ENCODE results near the gene FRYL.
"Not testable (repeated sequence)": the region's sequence is repeated elsewhere in the genome, so short reads cannot be mapped to it uniquely, and the experiment has no call there.

FRYL gene

DNA sequence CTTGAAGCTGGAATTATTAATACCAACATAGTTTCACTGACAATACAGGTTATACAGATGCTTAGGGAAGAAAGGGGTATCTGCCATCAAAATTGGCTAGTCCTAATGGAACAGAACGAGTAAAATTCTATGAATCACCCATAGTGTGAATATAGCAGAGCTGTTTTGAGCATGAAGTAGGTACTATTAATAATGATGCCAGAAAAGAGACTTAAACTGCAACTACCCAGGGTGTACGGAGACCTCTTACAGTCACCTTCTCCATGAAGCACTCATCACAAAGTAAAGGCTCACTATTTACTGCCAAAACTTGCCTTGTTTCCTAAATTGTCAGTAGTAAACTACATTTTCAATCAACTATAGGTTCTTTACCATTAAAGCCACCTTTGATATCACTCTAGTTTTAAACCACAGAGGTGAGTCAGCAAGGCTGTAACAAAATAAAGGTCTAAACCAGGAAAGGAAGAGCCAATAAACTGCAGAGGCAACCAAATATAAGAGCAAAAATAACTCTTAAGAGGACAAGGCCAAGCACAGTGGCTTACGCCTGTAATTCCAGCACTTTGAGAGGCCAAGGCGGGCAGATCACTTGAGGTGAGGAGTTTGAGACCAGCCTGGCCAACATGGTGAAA is 114.4 kb downstream of the FRYL start:
- peak; percentile 5 for DNase-seq (ENCODE audit: low spot score)
- FAIRE-seq: no peak

- FAIRE-seq: no peak
These were observed 115.1 kb downstream of the FRYL start for GRCh38 chr4:48664938-48665337.

GRCh38 chr4:48661391-48661790 is 118.7 kb downstream of the FRYL start:
- FAIRE-seq (no peak), DNase-seq (ENCODE audit: low spot score) (no peak)

More at GRCh38 chr4:48664938-48665337, 115.1 kb downstream of the FRYL start:
- no peak for DNase-seq (ENCODE audit: low spot score)

GRCh38 chr4:48660347-48660746 is 119.7 kb downstream of the FRYL start:
- no peak for FAIRE-seq
- no peak for DNase-seq (ENCODE audit: low spot score)

DNA sequence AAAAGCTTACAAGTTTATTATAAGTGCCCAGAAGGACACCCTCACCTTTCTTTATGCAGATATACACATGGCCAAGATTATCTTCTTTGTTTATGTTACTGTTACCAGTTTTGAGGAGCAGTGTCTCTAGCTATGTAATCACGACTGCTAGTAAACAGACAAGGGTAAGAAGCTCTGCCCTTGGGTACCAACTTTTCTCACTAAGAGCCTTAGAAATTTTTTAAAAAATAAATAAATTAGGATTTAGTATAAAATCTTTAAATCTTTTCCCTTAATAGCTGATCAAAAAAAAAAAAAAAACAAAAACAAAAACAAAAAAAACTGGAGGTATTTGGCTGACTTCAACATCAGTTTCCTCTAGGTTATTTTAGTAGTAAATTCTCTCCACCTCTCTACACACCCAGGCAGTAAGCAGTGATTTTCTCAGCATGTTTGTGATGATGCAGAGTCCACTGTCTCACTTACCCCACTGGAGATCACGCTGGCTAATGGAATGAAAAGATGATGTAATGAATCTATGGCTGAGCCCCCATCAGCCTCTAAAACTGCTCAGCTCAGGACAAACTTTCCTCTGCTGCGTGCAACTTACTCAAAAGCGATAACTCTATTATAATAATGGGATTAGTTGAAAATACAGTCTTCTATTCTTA is 125.9 kb downstream of the FRYL start:
- FAIRE-seq: no peak
- no peak for DNase-seq (ENCODE audit: low spot score)

DNA sequence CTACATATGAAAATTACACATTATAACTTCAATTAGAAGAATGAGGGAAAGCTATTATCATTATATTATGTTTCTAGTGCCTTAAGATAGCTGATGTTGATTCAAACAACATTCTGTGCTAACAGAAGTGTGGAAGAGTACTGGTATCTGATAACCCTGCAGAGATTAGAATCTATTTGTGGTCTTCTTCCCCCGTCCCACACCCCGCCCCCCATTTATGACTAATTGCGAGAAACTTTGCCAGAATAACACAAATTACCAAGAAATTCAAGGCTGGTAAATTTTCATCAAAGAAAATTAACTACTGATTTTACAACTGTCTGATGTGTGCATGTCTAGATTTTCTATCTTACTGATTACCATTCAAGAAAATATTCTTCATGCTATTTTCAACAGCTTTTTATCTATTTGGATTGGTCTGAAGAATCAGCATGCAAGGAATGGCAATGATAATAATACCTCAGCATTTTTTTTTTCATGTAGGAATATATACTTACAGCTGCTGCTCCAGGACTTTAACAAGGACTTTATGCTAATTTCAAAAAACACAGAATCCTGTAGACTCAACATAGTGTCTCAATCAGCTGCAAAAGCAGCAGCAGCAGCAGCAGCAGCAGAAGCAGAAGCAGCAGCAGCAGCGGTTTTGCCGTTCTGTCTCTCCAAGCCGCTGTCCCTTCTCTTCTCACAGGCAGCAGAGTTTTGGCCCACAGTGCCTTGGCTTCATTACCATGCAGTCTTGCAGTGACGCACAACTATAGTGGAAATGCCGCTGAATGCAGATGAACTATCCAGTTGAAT is 126.7 kb downstream of the FRYL start:
- no peak for FAIRE-seq
- DNase-seq (ENCODE audit: low spot score): no peak

GRCh38 chr4:48651914-48652313 is 128.2 kb downstream of the FRYL start:
- FAIRE-seq: peak; percentile 13
- no peak for DNase-seq (ENCODE audit: low spot score)

DNA sequence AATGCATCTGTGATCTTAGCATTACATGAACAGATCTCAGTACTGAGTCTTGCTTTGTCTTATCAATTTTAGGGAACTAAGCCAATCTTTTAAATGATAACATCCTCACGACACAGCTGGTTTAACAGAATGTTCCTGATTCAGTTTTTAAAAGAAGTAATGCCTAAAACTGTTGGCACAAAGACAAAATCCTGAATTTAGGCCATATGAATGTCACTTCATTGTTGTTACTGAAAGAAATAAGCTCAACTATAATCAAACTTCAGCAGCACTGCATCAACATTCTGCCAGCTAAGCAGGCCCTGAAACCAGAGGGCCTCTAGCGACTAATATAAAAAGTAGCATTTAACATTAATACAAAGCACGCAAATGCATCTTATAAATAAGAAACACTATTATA is 130.6 kb downstream of the FRYL start:
- DNase-seq (ENCODE audit: low spot score) (no peak), FAIRE-seq (no peak)

GRCh38 chr4:48645225-48645794 is 134.8 kb downstream of the FRYL start:
- FAIRE-seq (no peak), DNase-seq (ENCODE audit: low spot score) (no peak)

GRCh38 chr4:48642421-48643374 is 137.4 kb downstream of the FRYL start:
- DNase-seq (ENCODE audit: low spot score) (no peak), FAIRE-seq (no peak)

DNA sequence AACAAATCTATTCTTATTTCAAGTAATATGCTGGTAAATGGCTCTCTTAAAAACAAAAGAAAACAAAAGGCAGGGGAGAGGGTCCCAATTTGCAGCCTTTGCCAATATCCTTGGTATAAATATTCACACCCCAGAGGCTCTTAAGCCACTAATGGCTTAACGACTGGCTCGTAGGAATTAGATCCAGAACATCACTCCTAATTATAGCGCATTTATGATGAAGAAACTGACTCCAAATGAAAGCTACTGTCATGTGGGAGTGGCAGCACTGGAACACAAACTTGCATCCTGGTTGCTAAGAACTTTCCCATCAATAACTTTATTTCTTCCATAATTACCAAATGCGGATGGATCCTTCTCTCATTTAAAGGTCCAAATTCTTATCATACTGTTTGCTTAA is 138.7 kb downstream of the FRYL start:
- FAIRE-seq (no peak), DNase-seq (ENCODE audit: low spot score) (no peak)

GRCh38 chr4:48640699-48641098 is 139.4 kb downstream of the FRYL start:
- DNase-seq (ENCODE audit: low spot score) (no peak), FAIRE-seq (no peak)

DNA sequence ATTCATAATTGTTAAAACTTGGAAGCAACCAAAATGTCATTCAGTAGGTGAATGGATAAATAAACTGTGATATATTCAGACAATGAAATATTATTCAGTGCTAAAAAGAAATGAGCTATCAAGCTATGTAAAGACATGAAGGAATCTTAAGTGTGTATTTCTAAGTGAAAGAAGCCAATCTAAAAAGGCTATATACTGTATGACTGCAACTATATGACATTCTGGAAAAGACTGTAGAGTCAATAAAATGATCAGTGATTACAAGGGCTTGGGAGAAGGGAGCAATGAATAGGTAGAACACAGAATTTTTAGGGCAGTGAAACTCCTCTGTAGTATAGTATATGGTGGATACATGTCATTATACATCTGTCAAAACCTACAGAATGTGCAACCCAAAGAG is 139.9 kb downstream of the FRYL start:
- no peak for FAIRE-seq
- no peak for DNase-seq (ENCODE audit: low spot score)

DNA sequence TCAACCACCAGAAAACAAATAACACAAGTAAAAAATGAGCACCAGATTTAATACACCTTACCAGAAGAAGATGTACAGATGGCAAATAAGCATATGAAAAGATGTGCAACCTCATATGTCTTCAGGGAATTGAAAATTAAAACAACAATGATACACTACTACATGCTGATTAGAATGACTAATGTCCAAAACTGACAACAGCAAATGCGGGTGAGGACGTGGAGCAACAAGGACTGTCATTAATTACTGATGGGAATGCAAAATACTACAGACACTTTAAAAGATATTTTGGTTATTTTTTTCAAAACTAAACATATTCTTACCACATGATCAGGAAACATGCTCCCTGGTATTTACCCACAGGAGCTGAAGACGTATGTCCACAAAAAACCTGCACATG is 140.3 kb downstream of the FRYL start:
- FAIRE-seq (no peak), DNase-seq (ENCODE audit: low spot score) (no peak)

GRCh38 chr4:48638586-48638985 is 141.5 kb downstream of the FRYL start:
- DNase-seq (ENCODE audit: low spot score); FAIRE-seq: not testable (repeated sequence)

DNA sequence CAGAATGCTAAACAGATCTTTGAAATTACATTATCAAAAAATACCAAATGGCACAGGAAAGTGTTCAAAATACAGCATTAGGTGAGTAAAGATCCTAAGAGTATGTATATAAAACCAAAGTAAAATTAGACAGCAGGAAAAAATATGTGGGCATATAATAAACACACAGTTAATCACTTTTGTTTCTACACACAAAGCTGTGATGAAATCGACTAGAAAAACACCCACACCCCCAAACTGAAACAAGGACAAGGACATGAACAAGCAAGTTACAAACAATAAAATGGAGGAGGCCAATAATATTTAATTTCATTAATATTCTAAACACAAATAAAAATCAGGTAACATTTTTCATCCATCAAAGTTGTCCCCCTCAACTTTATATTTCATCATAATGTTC is 143.2 kb downstream of the FRYL start:
- no peak for FAIRE-seq
- no peak for DNase-seq (ENCODE audit: low spot score)

DNA sequence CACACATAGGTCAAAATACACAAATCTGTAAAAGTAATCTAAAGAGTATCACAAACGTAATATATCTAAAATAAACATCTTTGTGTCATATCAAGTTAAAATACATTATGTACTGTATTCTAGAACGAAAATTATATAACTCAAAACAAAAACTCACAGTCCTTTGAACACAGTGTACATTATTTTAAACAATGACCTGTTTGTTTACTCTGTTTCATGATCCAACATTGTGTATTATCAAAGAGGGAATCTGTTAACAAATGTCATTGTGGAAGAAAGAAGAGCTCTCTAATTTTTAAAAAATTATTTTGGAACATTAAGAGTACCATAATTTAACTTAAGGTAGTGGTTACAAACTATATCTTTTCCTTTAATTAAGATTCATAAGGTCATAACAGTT is 144.1 kb downstream of the FRYL start:
- DNase-seq (ENCODE audit: low spot score) (no peak), FAIRE-seq (no peak)

- FAIRE-seq (peak; percentile 86), DNase-seq (ENCODE audit: low spot score) (peak; percentile 19)
These were observed 144.8 kb downstream of the FRYL start for GRCh38 chr4:48635310-48635709.

GRCh38 chr4:48634688-48635308 is 145.3 kb downstream of the FRYL start:
- no peak for FAIRE-seq

GRCh38 chr4:48633657-48634056 is 146.4 kb downstream of the FRYL start:
- DNase-seq (ENCODE audit: low spot score) (no peak), FAIRE-seq (no peak)

More at GRCh38 chr4:48634688-48635308, 145.3 kb downstream of the FRYL start:
- no peak for DNase-seq (ENCODE audit: low spot score)

Data from urothelium cell line (cell line).